Caco-2 (cell line): ENCODE data around the gene FCRL2. TPM values are rescaled to one million over a fixed set of nuclear protein-coding genes. Genes with fewer than 3 reads are reported as not detected.

Experiments used
- BruUV-seq: library from RNA; stranded (reverse); fragments of 400-500 nt; replicated peaks from 2 replicates; lab custom pipeline; 2021; lab: Mats Ljungman, UMichigan
- CTCF ChIA-PET: fragments of 300-600 bp; sonication (Branson Sonifier 250); formaldehyde crosslinking; loops from one replicate; lab custom pipeline; 2022; ENCODE audit warnings: antibody characterized with exemption; lab: Charles Lee
- POLR2A ChIA-PET: fragments of 300-600 bp; sonication (Branson Sonifier 250); formaldehyde crosslinking; loops from one replicate; lab custom pipeline; 2022; ENCODE audit warnings: antibody characterized with exemption; lab: Charles Lee
- DNase-seq, 2 experiments: peaks; one replicate each; pipeline versions ENCODE4 v3.0.0 to v3.0.0-alpha.2; 2020 to 2022
- H3K27me3 ChIP-seq: replicated peaks from 2 replicates; pipeline ENCODE4 v1.6.0; 2011; ENCODE audit warnings: low read length; ENCODE audit not compliant: control insufficient read depth, insufficient read depth
- H3K36me3 ChIP-seq: 2 replicates; pipeline ENCODE4 v1.5.1; 2011; ENCODE audit warnings: low read length; ENCODE audit not compliant: control insufficient read depth, insufficient read depth
- H3K4me1 ChIP-seq: fragments of 250-450 bp; sonication (Bioruptor Pico); 2 replicates; pipeline ENCODE4 v1.5.1; 2020; ENCODE audit warnings: mild to moderate bottlenecking
- H3K4me3 ChIP-seq: 2 replicates; pipeline ENCODE4 v1.5.1; 2011; ENCODE audit warnings: low read depth, mild to moderate bottlenecking, control low read depth, low read length
- H3K9me3 ChIP-seq: fragments of 250-450 bp; sonication (Bioruptor Pico); 2 replicates; pipeline ENCODE4 v1.5.1; 2020; ENCODE audit warnings: mild to moderate bottlenecking, moderate library complexity
- H3K27ac Mint-ChIP-seq: one replicate; pipeline ENCODE4 v1.8.0; 2022; ENCODE audit warnings: mixed read lengths; ENCODE audit not compliant: unreplicated experiment
- H3K27me3 Mint-ChIP-seq: one replicate; pipeline ENCODE4 v1.8.0; 2022; ENCODE audit warnings: mixed read lengths; ENCODE audit not compliant: insufficient read depth, unreplicated experiment
- H3K36me3 Mint-ChIP-seq: one replicate; pipeline ENCODE4 v1.8.0; 2022; ENCODE audit warnings: mild to moderate bottlenecking, mixed read lengths; ENCODE audit not compliant: insufficient read depth, unreplicated experiment
- H3K4me1 Mint-ChIP-seq: one replicate; pipeline ENCODE4 v1.8.0; 2022; ENCODE audit warnings: low read depth, mixed read lengths; ENCODE audit not compliant: unreplicated experiment
- H3K4me3 Mint-ChIP-seq: one replicate; pipeline ENCODE4 v1.8.0; 2022; ENCODE audit warnings: mild to moderate bottlenecking, moderate library complexity, mixed read lengths; ENCODE audit not compliant: unreplicated experiment
- H3K9me3 Mint-ChIP-seq: one replicate; pipeline ENCODE4 v1.8.0; 2022; ENCODE audit warnings: mixed read lengths; ENCODE audit not compliant: unreplicated experiment
- intact Hi-C: fragments of 100-400 bp; cut with micrococcal nuclease; formaldehyde crosslinking; loops from one replicate; pipeline ENCODE4 v1.10.0; 2022; ENCODE audit not compliant: unreplicated experiment
- total RNA-seq: library from RNA; stranded (reverse); gene quantifications from 2 replicates; pipeline ENCODE4 v1.2.3, GENCODE V29; 2022
- TF ChIP-seq, protein P1 (sequence below), 2 experiments: fragments of 200-600 bp in 1 of 2; IDR thresholded peaks; 1 replicate in 1 of 2; 2 replicates in 1 of 2; pipeline versions ENCODE4 v1.5.1 to v1.8.0; 2011 to 2022; ENCODE audit warnings: antibody characterized with exemption in 1 of 2, control low read depth in 1 of 2, inconsistent platforms in 1 of 2, low read depth in 1 of 2, low read length in 1 of 2, mild to moderate bottlenecking in 1 of 2, moderate library complexity in 1 of 2; ENCODE audit not compliant: insufficient read depth in 1 of 2, severe bottlenecking in 1 of 2, unreplicated experiment in 1 of 2

The FCRL2 gene
- total RNA-seq, 1 experiment from 2014 or later: not detected

DNA sequence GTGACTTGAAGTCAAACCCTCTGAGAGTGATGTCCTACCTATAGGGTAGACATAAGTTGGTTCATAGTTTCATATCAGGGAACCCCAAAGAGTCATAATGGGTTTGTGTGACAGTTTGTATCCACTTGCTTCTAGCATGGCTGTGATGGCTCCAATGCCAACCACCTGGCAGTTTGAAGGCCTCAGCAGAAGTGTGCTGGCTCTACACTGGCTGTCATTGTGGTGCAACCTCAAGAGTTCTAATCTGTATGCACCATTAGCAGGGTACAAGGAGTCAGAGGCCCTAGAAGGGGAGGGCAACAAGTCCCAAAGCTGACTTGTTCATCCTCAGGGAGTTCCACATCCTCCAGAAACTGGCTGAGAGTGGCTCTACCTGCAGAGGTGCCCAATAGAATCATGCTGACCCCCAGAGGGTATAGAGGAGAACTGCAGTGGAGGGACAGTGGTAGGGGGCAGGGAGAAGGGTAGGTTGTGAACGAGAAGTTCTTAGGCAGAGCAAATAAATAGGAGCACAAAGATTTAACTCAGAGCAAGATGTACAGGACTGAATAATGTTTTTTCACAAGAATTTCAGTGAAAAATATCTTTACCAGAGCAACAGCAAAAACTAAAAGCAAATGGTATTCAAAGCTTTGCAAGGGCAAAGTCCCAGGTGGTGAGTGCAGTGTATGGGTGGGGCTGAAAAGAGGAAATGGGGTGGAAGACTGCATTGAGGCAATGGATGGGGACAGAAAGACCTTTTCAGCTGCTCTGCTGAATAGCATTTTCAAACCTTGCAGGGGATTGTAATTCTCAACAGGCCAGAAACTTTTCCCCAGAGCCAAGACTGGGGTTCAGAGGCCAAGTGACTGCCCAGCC is 3.2 kb downstream of the FCRL2 start:
- Histone ChIP-seq H3K4me3 (no peak overlapping the region), H3K27me3 (no peaks in the 10 kb centered on the region; the same call in 1 of the 2 replicates), H3K4me1 (no peaks in the 10 kb centered on the region), H3K36me3 (no peaks in the 10 kb centered on the region), H3K9me3 (no peaks in the 10 kb centered on the region)
- Mint-ChIP-seq H3K36me3 (no peaks in the 10 kb centered on the region), H3K27me3 (peaks cover 10% of the 10 kb centered on the region), H3K4me3 (no peak overlapping the region), H3K9me3 (no peaks in the 10 kb centered on the region), H3K27ac (no peak overlapping the region), H3K4me1 (no peaks in the 10 kb centered on the region)
- peak in 1 of 2 experiments; percentile 29 for DNase-seq
- ChIA-PET POLR2A (no interaction called here), CTCF (no interaction called here)
- no TSS peak for BruUV-seq
- intact Hi-C loops: no loop called here
- TF ChIP-seq, protein P1, sequence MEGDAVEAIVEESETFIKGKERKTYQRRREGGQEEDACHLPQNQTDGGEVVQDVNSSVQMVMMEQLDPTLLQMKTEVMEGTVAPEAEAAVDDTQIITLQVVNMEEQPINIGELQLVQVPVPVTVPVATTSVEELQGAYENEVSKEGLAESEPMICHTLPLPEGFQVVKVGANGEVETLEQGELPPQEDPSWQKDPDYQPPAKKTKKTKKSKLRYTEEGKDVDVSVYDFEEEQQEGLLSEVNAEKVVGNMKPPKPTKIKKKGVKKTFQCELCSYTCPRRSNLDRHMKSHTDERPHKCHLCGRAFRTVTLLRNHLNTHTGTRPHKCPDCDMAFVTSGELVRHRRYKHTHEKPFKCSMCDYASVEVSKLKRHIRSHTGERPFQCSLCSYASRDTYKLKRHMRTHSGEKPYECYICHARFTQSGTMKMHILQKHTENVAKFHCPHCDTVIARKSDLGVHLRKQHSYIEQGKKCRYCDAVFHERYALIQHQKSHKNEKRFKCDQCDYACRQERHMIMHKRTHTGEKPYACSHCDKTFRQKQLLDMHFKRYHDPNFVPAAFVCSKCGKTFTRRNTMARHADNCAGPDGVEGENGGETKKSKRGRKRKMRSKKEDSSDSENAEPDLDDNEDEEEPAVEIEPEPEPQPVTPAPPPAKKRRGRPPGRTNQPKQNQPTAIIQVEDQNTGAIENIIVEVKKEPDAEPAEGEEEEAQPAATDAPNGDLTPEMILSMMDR (IDR thresholded peaks at IDR 0.05; ENCODE audit: insufficient read depth in 1 of 2, low read depth in 1 of 2, low read length in 1 of 2, severe bottlenecking in 1 of 2, unreplicated experiment in 1 of 2): peak; percentile 32 to 43

DNA sequence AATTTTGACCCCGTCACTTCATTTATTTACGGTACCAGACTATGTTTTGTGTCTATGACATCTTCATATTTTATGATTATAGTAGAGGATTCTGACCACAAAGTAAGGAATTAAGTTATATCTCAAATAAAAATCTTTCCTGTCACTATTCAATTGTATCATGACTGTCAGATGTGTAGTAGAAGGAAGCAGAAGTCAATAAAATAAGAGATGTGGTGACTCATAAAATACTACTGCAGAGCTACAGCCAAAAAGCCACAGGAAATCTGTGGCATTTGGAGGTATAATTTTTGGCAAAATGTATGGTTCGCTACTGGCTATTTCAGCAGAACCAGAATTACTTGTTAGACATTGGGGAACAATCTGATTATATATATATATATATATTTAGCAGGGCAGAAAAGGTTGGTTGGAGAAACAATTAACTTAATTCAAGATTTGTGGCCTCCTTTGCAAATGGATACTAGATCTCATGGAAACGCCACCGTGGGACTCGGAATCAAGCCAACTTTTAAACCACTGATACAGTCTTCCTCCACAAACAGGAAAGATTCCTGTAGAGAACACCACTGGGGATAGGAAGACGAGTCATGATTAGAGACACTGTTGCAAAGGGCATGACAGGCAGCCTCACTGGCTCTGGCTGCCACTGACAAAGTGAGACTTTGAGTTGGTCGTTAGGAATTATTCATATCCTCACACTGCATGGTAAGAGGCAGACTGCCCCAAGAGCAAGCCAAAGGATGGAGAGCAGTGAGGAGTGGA is 5.1 kb downstream of the FCRL2 start:
- TF ChIP-seq, protein P1 (IDR thresholded peaks at IDR 0.05; ENCODE audit: insufficient read depth in 1 of 2, low read depth in 1 of 2, low read length in 1 of 2, severe bottlenecking in 1 of 2, unreplicated experiment in 1 of 2): no peak
- H3K4me1 Mint-ChIP-seq: no peaks in the 10 kb centered on the region

DNA sequence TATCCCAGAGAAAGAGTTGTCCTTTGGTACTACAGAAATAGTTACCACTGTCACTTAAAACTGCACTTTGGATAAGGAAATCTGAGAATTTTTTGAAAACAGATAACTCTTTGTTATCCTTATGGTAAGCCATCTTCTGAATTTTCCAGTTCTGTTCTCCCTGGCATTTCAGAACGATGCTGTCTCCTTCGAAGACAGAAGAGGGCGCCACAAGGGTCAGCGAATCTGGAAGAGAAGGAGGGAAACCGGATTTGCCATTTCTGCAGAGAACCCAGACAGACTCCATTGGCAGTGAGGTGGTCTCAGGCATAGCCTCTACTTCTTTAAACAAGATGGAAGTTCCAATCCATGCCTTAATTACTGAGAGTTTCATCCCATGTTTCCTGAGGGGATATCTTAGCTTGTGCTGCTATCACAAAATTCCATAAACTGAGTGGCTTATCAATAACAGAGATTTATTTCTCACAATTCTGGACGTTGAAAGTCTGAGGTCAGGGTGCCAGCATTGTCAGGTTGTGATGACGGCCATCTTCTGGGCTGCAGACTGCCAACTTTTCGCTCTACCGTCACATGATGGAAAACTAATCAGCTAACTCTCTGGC is 6.4 kb downstream of the FCRL2 start:
- ChIA-PET CTCF (no interaction called here), POLR2A (no interaction called here)
- H3K4me3 ChIP-seq: no peak overlapping the region
- no peaks in the 10 kb centered on the region; the same call in 1 of the 2 replicates for H3K27me3 ChIP-seq
- TF ChIP-seq, protein P1 (IDR thresholded peaks at IDR 0.05; ENCODE audit: insufficient read depth in 1 of 2, low read depth in 1 of 2, low read length in 1 of 2, severe bottlenecking in 1 of 2, unreplicated experiment in 1 of 2): peak in 1 of 2 experiments; percentile 6
- H3K4me1 ChIP-seq: no peaks in the 10 kb centered on the region
- Mint-ChIP-seq H3K4me1 (no peaks in the 10 kb centered on the region), H3K4me3 (no peak overlapping the region), H3K27ac (no peak overlapping the region), H3K36me3 (no peaks in the 10 kb centered on the region), H3K27me3 (peaks cover 10% of the 10 kb centered on the region), H3K9me3 (no peaks in the 10 kb centered on the region)
- no peaks in the 10 kb centered on the region for H3K36me3 ChIP-seq
- no peak for DNase-seq
- no TSS peak for BruUV-seq
- no peaks in the 10 kb centered on the region for H3K9me3 ChIP-seq
- intact Hi-C loops: loop anchor here (1.0 kb wide), 1 partner anchor 178 kb away; no protein-coding TSS in a partner anchor

More for the DNA sequence above, 5.1 kb downstream of the FCRL2 start:
- no peak overlapping the region for H3K27ac Mint-ChIP-seq
- peaks cover 10% of the 10 kb centered on the region for H3K27me3 Mint-ChIP-seq
- H3K36me3 Mint-ChIP-seq: no peaks in the 10 kb centered on the region
- POLR2A ChIA-PET: no interaction called here
- intact Hi-C loops: no loop called here
- Histone ChIP-seq H3K4me3 (no peak overlapping the region), H3K27me3 (no peaks in the 10 kb centered on the region; the same call in 1 of the 2 replicates), H3K9me3 (no peaks in the 10 kb centered on the region), H3K36me3 (no peaks in the 10 kb centered on the region), H3K4me1 (no peaks in the 10 kb centered on the region)
- no TSS peak for BruUV-seq
- CTCF ChIA-PET: no interaction called here
- no peak overlapping the region for H3K4me3 Mint-ChIP-seq
- DNase-seq: no peak
- no peaks in the 10 kb centered on the region for H3K9me3 Mint-ChIP-seq
